ENCODE data around the gene PRKCA. TPM values are rescaled to one million over a fixed set of nuclear protein-coding genes. Genes with fewer than 3 reads are reported as not detected.

The PRKCA gene
- total and polyA plus RNA-seq, 10 of the 15 experiments (the other 5 are each of a cell fraction or from before 2014, with no cell fraction given) = 0.11 to 14.6 (median 0.72) TPM

DNA sequence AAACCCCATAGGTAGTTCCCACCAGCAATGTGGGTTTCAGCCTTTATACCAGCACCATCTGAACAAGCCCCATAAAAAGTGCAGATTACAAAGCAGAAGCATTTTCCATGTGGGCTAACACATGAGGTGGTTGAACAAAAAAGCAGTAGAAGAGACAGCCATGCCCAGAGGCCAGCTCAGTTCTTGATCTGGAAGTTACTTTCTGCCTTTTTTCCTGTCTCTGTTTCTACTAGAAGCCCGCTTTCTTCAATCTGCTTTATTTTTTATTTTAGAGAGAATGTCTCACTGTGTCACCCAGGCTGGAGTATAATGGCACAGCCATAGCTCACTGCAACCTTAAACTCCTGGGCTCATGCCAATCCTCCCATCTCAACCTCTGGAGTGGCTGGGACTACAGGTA is 41.7 kb upstream of the PRKCA start (continued):
- TF ChIP-seq, protein P1, sequence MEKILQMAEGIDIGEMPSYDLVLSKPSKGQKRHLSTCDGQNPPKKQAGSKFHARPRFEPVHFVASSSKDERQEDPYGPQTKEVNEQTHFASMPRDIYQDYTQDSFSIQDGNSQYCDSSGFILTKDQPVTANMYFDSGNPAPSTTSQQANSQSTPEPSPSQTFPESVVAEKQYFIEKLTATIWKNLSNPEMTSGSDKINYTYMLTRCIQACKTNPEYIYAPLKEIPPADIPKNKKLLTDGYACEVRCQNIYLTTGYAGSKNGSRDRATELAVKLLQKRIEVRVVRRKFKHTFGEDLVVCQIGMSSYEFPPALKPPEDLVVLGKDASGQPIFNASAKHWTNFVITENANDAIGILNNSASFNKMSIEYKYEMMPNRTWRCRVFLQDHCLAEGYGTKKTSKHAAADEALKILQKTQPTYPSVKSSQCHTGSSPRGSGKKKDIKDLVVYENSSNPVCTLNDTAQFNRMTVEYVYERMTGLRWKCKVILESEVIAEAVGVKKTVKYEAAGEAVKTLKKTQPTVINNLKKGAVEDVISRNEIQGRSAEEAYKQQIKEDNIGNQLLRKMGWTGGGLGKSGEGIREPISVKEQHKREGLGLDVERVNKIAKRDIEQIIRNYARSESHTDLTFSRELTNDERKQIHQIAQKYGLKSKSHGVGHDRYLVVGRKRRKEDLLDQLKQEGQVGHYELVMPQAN (conservative IDR thresholded peaks at IDR 0.05) = no peak

DNA sequence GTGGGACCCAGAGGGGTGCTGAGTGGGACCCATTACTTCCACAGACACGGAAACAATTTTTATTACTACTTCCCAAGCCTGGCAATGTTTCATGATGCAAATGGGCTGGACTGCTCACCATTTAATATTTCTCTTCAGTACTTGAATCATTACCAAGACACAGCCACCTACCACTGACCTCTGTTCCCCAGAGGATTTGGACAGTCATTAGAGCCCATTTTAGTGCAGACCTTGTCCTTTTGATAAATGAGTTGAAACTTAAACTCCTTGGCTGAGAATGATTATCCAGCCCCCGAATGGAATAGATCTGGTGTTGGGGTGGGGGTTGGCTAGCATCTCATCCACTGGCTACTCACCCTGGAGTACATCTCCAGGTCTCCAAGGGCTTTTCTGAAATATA is 39.6 kb upstream of the PRKCA start:
- intact Hi-C loops (cut with micrococcal nuclease; ENCODE audit: unreplicated experiment) (no loop called here), in situ Hi-C loops (cut with MboI) (no loop called here)
- Histone ChIP-seq H3K27ac (ENCODE audit: control insufficient read depth, insufficient read depth) (no peak overlapping the region), H3K4me1 (ENCODE audit: control insufficient read depth, insufficient read depth, low read length) (no peaks in the 10 kb centered on the region), H3K79me2 (ENCODE audit: control insufficient read depth, insufficient read depth, low read length) (no peaks in the 10 kb centered on the region), H2AFZ (ENCODE audit: control insufficient read depth, low read depth, low read length) (no peak overlapping the region), H3K27me3 (replicated peaks in 1 of 2; ENCODE audit: control insufficient read depth in 2 of 2, insufficient read depth in 2 of 2, low read length in 1 of 2) (no peaks in the 10 kb centered on the region; a peak in 1 of 4 replicates), H3K9ac (ENCODE audit: control insufficient read depth, insufficient read depth, low read length) (no peak overlapping the region), H3K9me3 (replicated peaks; ENCODE audit: control insufficient read depth, insufficient read depth, low read length) (no peaks in the 10 kb centered on the region), H3K4me3 (no peak overlapping the region), H4K20me1 (ENCODE audit: control insufficient read depth, insufficient read depth) (no peaks in the 10 kb centered on the region), H3K36me3 (ENCODE audit: control insufficient read depth in 2 of 2, insufficient read depth in 2 of 2, low read length in 1 of 2) (no peaks in the 10 kb centered on the region), H3K4me2 (ENCODE audit: control insufficient read depth, insufficient read depth) (no peak overlapping the region)
- ChIA-PET CTCF (no interaction called here), SMC1A (ENCODE audit: uncharacterized antibody, unreplicated experiment) (interaction anchor here (3.8 kb wide), 1 partner anchor 304 kb away, joined by 13 read pairs; no protein-coding TSS in a partner anchor), POLR2A (no interaction called here), RAD21 (ENCODE audit: unreplicated experiment) (no interaction called here)
- FAIRE-seq = no peak
- 3% methylated on average over 2 of the region's 2 CpGs for WGBS (ENCODE audit: insufficient coverage, insufficient replicate concordance, low lambda C conversion rate, missing lambda C conversion rate)
- no peak for DNase-seq (ENCODE audit: low read depth, low spot score)
- ATAC-seq = peak; percentile 34; the same call in 1 of the 3 replicates
- TF ChIP-seq GATAD2B (conservative IDR thresholded peaks at IDR 0.05; ENCODE audit: low read depth) = no peak
- TF ChIP-seq MEF2B (IDR thresholded peaks at IDR 0.05; ENCODE audit: partially characterized antibody, poor library complexity, severe bottlenecking) = peak; percentile 22
- TF ChIP-seq RAD51 (IDR thresholded peaks at IDR 0.05) = no peak
- BruUV-seq (replicated peaks) = no TSS peak

All from GM12878 (cell line).